Measurements from ENCODE around the gene RHEX. TPM values are rescaled to one million over a fixed set of nuclear protein-coding genes. Genes with fewer than 3 reads are reported as not detected.

Gene RHEX
- total RNA-seq, 4 donors from 2014 or later = 0.93 to 9.9 (median 1.7) TPM; not detected in 1

DNA sequence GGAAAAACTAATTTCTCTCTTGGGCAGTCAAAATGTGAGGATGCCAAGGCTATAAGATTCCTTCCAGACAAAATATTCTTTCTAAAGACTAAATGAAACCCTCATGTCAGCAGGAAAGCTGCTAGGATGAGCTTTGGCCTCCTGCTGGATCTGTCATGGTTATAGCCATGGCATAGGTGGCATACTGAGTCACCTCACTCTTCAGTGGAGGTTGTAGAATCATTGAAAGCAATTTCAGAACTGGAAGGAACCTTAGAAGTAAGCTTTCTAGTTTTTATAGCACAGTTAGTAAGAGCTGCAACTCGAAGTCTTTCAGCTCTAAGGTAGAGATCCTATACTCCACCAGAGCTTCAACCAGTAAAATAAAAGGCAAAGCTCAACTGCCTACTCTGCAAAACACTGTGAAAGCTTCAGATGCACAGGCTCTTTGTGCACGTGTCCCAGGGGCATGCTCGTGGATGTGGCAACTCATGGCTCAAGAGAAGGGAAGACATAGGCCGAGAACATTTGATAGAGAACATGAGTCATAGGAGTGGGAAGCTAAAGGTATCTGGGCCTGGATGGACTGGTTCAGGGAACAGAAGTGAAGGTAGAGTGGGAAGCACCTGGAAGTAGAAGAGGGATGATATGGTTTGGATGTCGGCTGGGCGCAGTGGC, 58.4 kb downstream of the RHEX start:
- intact Hi-C loops (cut with DNase I; ENCODE audit: low total_unique reads) = loop anchor here (5.0 kb wide), 2 partner anchors 129 to 189 kb away; no protein-coding TSS in a partner anchor
- TF ChIP-seq, protein P1, sequence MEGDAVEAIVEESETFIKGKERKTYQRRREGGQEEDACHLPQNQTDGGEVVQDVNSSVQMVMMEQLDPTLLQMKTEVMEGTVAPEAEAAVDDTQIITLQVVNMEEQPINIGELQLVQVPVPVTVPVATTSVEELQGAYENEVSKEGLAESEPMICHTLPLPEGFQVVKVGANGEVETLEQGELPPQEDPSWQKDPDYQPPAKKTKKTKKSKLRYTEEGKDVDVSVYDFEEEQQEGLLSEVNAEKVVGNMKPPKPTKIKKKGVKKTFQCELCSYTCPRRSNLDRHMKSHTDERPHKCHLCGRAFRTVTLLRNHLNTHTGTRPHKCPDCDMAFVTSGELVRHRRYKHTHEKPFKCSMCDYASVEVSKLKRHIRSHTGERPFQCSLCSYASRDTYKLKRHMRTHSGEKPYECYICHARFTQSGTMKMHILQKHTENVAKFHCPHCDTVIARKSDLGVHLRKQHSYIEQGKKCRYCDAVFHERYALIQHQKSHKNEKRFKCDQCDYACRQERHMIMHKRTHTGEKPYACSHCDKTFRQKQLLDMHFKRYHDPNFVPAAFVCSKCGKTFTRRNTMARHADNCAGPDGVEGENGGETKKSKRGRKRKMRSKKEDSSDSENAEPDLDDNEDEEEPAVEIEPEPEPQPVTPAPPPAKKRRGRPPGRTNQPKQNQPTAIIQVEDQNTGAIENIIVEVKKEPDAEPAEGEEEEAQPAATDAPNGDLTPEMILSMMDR (IDR thresholded peaks at IDR 0.05) = no peak
- no peak for TF ChIP-seq POLR2A (IDR thresholded peaks at IDR 0.05)

DNA sequence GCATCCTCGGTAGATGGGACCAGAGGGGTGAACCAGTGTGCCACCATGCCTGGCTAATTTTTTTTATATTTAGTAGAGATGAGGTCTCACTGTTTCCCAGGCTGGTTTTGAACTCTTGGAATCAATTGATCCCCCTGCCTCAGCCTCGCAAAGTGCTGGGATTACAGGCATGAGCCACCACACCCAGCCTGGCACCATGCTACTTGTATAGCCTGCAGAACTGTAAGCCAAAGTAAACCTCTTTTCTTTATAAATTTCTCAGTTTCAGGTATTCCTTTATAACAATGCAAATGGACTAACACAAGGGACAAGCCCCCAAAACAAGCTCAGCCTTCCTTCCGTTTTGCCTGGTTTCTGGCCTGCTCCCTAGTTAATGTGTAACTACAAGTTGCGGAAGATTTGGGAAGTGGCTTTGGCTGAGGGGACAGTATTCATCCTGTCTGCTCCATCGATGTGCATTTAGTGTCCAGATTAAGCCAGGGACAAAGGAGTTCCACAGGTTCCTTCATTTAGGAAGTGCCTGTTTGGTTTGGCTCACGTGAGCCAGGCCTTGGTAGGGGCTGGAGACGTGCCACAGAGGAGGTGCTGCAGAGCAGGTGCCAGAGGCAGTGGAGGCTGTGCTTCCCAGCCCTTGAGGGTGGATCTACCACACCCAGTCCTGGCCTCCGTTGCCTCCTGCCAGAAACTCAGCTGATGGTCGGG, 59.8 kb downstream of the RHEX start:
- no peak overlapping the region for H3K4me3 ChIP-seq (ENCODE audit: low read depth, poor library complexity, severe bottlenecking)
- DNase-seq (ENCODE audit: low spot score in 2 of 2) = no peak
- TF ChIP-seq POLR2A (IDR thresholded peaks at IDR 0.05) = no peak
- TF ChIP-seq, protein P1 (IDR thresholded peaks at IDR 0.05) = no peak
- intact Hi-C loops (cut with DNase I; ENCODE audit: low total_unique reads) = loop anchor here (5.0 kb wide), 2 partner anchors 130 to 190 kb away; no protein-coding TSS in a partner anchor
- WGBS, 2 donors = 58% methylated on average over 9 of the region's 9 CpGs

More for the DNA sequence above, 58.4 kb downstream of the RHEX start:
- no peak overlapping the region for H3K4me3 ChIP-seq (ENCODE audit: low read depth, poor library complexity, severe bottlenecking)
- DNase-seq (ENCODE audit: low spot score in 2 of 2) = no peak
- WGBS, 2 donors = 65 to 78% methylated on average over 6 of the region's 6 CpGs

DNA sequence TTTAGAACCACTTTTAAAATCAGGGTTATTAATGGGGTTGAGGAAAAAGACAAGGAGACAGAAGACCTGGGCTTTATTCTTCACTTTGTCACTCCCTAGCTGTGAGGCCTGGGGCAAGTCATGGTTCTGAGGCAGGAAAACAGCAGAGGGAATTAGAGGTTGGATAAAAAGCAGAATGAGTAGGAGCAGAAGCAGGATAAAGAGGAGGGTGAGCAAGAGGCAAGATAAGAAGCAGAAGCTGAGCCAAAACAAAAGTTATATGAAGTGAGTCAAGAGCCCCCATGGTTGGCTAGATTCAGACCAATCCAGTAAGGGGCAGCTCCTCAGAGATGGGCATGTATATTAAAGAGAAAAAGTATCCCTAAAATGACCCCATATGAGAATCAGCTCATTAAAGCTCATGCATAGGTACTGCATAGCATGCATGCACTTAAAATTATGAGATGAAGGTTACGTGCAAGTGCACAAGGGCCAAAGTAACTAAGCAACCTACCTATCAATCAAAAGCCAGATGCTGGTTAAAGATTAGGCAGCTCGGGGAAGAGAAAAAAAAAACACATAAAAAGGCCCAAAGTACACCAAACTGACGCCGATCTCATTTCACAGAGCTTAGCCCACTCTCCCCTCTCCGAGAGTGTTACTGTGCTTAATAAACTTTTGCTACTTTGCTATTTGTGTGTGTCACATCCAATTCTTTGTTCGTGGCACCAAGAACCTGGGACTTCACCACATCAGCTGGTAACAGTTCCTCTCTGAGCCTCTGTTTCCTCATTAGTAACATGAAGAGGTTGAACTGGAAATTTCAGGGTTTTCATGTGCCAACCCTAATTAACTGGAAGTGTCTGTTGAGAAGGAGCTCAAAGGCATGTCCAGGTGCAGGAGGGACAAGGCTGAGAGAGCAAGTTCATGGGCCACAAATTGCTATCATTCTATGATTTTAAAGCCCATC, 62.0 kb downstream of the RHEX start:
- no peak for TF ChIP-seq POLR2A (IDR thresholded peaks at IDR 0.05)
- TF ChIP-seq, protein P1 (IDR thresholded peaks at IDR 0.05) = no peak
- intact Hi-C loops (cut with DNase I; ENCODE audit: low total_unique reads) = loop anchor here (5.0 kb wide), 2 partner anchors 133 to 193 kb away; no protein-coding TSS in a partner anchor
- 73 to 76% methylated on average over 6 of the region's 6 CpGs for WGBS, 2 donors
- no peak overlapping the region for H3K4me3 ChIP-seq (ENCODE audit: low read depth, poor library complexity, severe bottlenecking)
- DNase-seq (ENCODE audit: low spot score in 2 of 2) = no peak

DNA sequence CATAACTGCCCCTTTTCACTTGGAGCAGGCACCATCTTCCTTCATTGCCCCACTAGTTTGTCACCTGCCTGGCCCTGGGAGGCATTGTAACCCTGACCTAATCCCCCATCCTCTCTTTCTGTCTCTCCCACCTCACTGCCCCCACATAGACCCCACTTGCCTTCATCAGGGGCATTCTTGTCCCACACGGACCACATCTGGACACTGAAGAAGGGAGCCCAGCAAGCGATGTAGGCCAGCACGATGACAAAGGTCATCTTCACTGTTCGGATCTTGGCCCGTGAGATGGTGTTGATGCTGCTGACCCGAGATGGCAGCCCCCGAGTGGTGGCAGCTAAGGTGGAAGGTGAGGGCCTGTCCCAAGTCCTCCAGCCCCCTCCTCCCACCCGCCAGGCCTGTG, 62.8 kb downstream of the RHEX start:
- DNase-seq (ENCODE audit: low spot score in 2 of 2) = no peak
- intact Hi-C loops (cut with DNase I; ENCODE audit: low total_unique reads) = no loop called here
- TF ChIP-seq, protein P1 (IDR thresholded peaks at IDR 0.05) = no peak
- TF ChIP-seq POLR2A (IDR thresholded peaks at IDR 0.05) = no peak
- WGBS, 2 donors = 92 to 95% methylated on average over 8 of the region's 8 CpGs
- no peak overlapping the region for H3K4me3 ChIP-seq (ENCODE audit: low read depth, poor library complexity, severe bottlenecking)

DNA sequence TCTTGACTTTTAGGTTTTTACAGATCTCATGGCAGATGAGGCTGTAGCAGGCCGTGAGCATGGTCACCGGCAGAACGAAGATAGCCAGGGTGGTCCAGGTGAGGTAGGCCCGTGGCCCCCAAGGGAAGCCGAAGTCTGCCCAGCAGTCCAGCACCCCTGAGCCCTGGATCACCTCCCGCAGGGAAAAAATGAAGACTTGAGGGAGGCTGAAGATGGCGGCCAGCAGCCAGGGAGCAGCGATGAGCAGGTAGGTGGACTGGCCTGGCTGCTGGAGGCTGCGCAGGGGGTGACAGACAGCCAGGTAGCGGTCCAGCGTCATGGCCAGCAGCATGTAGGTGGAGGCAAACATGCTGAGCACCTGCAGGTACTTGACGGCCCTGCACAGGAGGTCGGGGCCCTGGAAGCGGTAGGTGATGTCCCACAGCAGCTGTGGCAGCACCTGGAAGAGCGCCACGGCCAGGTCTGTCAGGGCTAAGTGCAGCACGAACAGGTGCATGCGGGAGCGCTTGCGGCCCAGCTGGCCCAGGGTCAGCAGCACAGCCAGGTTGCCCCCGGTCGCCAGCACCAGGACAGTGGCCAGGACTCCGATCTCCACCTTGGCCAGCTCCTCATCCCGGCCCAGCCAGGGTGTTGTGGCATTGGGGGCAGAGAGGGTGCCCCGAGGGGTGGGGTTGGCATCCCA, 63.4 kb downstream of the RHEX start:
- 93 to 94% methylated on average over 22 to 23 of the region's 25 CpGs for WGBS, 2 donors
- intact Hi-C loops (cut with DNase I; ENCODE audit: low total_unique reads) = no loop called here
- TF ChIP-seq, protein P1 (IDR thresholded peaks at IDR 0.05) = no peak
- TF ChIP-seq POLR2A (IDR thresholded peaks at IDR 0.05) = no peak
- no peak overlapping the region for H3K4me3 ChIP-seq (ENCODE audit: low read depth, poor library complexity, severe bottlenecking)
- DNase-seq (ENCODE audit: low spot score in 2 of 2) = no peak

Measured in lower leg skin (tissue), 4 donors.